Neural cell (in vitro differentiated cells): ENCODE measurements around the gene ARHGEF4. TPM values are rescaled to one million over a fixed set of nuclear protein-coding genes. Genes with fewer than 3 reads are reported as not detected.

Experiments used
- H2AFZ ChIP-seq: fragments of 200-600, 300-800 bp; sonication (generic), shearing (Covaris generic); 2 replicates; pipeline ENCODE4 v1.6.0; 2014; ENCODE audit warnings: low read depth, mild to moderate bottlenecking, antibody characterized with exemption, low read length, moderate library complexity
- H3F3A ChIP-seq: fragments of 200-600 bp; shearing (Covaris generic); 2 replicates; pipeline ENCODE4 v1.6.1; 2016; ENCODE audit warnings: mild to moderate bottlenecking, moderate library complexity, mixed read lengths, antibody characterized with exemption, low read length; ENCODE audit not compliant: insufficient read depth, poor library complexity, severe bottlenecking
- H3K27ac ChIP-seq: fragments of 200-600, 300-800 bp; sonication (generic), shearing (Covaris generic); 2 replicates; pipeline ENCODE4 v1.5.1; 2014; ENCODE audit warnings: mild to moderate bottlenecking, low read length, moderate library complexity
- H3K27me3 ChIP-seq: fragments of 300-800, 200-600 bp; sonication (generic), shearing (Covaris generic); 2 replicates; pipeline ENCODE4 v1.6.0; 2014; ENCODE audit warnings: mild to moderate bottlenecking, low read depth, low read length, moderate library complexity; ENCODE audit not compliant: insufficient read depth
- H3K36me3 ChIP-seq: fragments of 300-800, 200-600 bp; sonication (generic), shearing (Covaris generic); 2 replicates; pipeline ENCODE4 v1.5.1; 2014; ENCODE audit warnings: mild to moderate bottlenecking, antibody characterized with exemption, low read length, moderate library complexity; ENCODE audit not compliant: insufficient read depth
- H3K4me2 ChIP-seq: fragments of 300-800, 200-600 bp; sonication (generic), shearing (Covaris generic); 2 replicates; pipeline ENCODE4 v1.6.0; 2014; ENCODE audit warnings: mild to moderate bottlenecking, low read length
- H3K4me3 ChIP-seq: fragments of 300-800, 200-600 bp; sonication (generic), shearing (Covaris generic); 2 replicates; pipeline ENCODE4 v1.5.1; 2014; ENCODE audit warnings: mild to moderate bottlenecking, low read length, moderate library complexity
- H3K79me2 ChIP-seq: fragments of 200-600 bp; shearing (Covaris generic); replicated peaks from 2 replicates; pipeline ENCODE4 v1.6.0; 2014; ENCODE audit warnings: mild to moderate bottlenecking, low read length, moderate library complexity; ENCODE audit not compliant: insufficient read depth
- H3K9ac ChIP-seq: fragments of 300-800, 200-600 bp; sonication (generic), shearing (Covaris generic); 2 replicates; pipeline ENCODE4 v1.6.1; 2016; ENCODE audit warnings: mild to moderate bottlenecking, low read length, mixed read lengths
- H3K9me2 ChIP-seq: fragments of 200-600 bp; shearing (Covaris generic); 2 replicates; pipeline ENCODE4 v1.6.1; 2016; ENCODE audit warnings: mild to moderate bottlenecking, low read length, mixed read lengths; ENCODE audit not compliant: insufficient read depth
- H3K9me3 ChIP-seq: fragments of 200-600, 300-800 bp; sonication (generic), shearing (Covaris generic); 2 replicates; pipeline ENCODE4 v1.6.1; 2016; ENCODE audit warnings: mild to moderate bottlenecking, mixed run types, low read length, moderate library complexity, mixed read lengths
- H4K20me1 ChIP-seq: fragments of 200-600 bp; shearing (Covaris generic); 2 replicates; pipeline ENCODE4 v1.6.1; 2016; ENCODE audit warnings: mild to moderate bottlenecking, mixed run types; ENCODE audit not compliant: insufficient read depth
- CTCF ChIP-seq: fragments of 450-650 bp; IDR thresholded peaks from 2 replicates; pipeline ENCODE4 v1.5.1; 2014; ENCODE audit warnings: antibody characterized with exemption, mild to moderate bottlenecking, moderate library complexity; ENCODE audit not compliant: poor library complexity, severe bottlenecking
- EP300 ChIP-seq: fragments of 450-650 bp; conservative IDR thresholded peaks from 2 replicates; pipeline ENCODE4 v1.6.1; 2014; ENCODE audit warnings: antibody characterized with exemption, mild to moderate bottlenecking, moderate library complexity; ENCODE audit not compliant: poor library complexity, severe bottlenecking
- EZH2 ChIP-seq: fragments of 200-600, 300-800 bp; shearing (Covaris generic), sonication (generic); IDR thresholded peaks from 2 replicates; pipeline ENCODE4 v1.6.1; 2014; ENCODE audit warnings: antibody characterized with exemption, low read length, borderline replicate concordance, mild to moderate bottlenecking; ENCODE audit not compliant: insufficient read depth, poor library complexity, severe bottlenecking
- MXI1 ChIP-seq: fragments of 450-650 bp; conservative IDR thresholded peaks from 2 replicates; pipeline ENCODE4 v1.6.1; 2014; ENCODE audit warnings: antibody characterized with exemption, mild to moderate bottlenecking; ENCODE audit not compliant: poor library complexity, severe bottlenecking
- POLR2AphosphoS5 ChIP-seq: IDR thresholded peaks from 2 replicates; pipeline ENCODE4 v1.6.1; 2012
- RAD21 ChIP-seq: fragments of 450-650 bp; conservative IDR thresholded peaks from 2 replicates; pipeline ENCODE4 v1.6.1; 2014; ENCODE audit warnings: antibody characterized with exemption, mild to moderate bottlenecking, moderate library complexity
- SMC3 ChIP-seq: fragments of 450-650 bp; conservative IDR thresholded peaks from 2 replicates; pipeline ENCODE4 v1.6.1; 2014; ENCODE audit warnings: antibody characterized with exemption, mild to moderate bottlenecking, moderate library complexity; ENCODE audit not compliant: poor library complexity
- TAF1 ChIP-seq: IDR thresholded peaks from 2 replicates; pipeline ENCODE4 v1.6.1; 2012; ENCODE audit warnings: low read depth
- polyA plus RNA-seq: library from polyadenylated mRNA; depleted of rRNA; stranded (reverse); fragments of >200 nt; gene quantifications from 2 replicates; pipeline ENCODE4 v1.2.3, GENCODE V29; 2014
- TF ChIP-seq, protein P1 (sequence below): IDR thresholded peaks from 2 replicates; pipeline ENCODE4 v1.6.1; 2012; ENCODE audit warnings: borderline replicate concordance

ARHGEF4 gene
- polyA plus RNA-seq, 1 donor from 2014 or later: 45.9 TPM

DNA sequence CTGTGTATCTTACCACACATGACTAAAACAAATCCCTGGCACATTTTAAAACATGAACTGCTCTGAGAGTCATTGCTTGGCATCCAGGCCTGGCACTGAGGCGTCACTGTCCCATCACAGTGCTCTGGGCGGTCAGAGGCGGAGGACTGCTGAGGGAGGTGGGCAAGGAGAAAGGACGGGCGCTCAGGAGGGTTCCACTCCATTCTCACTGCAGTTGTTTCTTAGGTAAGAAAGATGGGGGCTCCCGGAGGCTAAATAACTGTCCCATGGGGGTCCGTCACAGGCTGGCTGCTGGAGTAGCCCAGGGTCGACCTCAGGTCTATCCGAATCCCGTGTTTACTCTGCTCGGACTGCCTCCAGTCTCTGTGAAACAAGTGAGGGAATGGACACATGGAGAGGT lies 139.0 kb downstream of the ARHGEF4 start:
- H3K9me3 ChIP-seq: no peaks in the 10 kb centered on the region

GRCh38 chr2:130976591-130977237 lies 140.0 kb downstream of the ARHGEF4 start:
- Histone ChIP-seq H3K27me3 (no peaks in the 10 kb centered on the region), H3K79me2 (no peaks in the 10 kb centered on the region), H3K4me2 (no peak overlapping the region), H4K20me1 (no peaks in the 10 kb centered on the region), H3K27ac (no peak overlapping the region), H3K36me3 (no peaks in the 10 kb centered on the region), H2AFZ (no peak overlapping the region), H3K9me3 (no peaks in the 10 kb centered on the region), H3K9me2 (no peaks in the 10 kb centered on the region), H3F3A (no peaks in the 10 kb centered on the region), H3K9ac (no peak overlapping the region), H3K4me3 (no peak overlapping the region)
- TF ChIP-seq, protein P1, sequence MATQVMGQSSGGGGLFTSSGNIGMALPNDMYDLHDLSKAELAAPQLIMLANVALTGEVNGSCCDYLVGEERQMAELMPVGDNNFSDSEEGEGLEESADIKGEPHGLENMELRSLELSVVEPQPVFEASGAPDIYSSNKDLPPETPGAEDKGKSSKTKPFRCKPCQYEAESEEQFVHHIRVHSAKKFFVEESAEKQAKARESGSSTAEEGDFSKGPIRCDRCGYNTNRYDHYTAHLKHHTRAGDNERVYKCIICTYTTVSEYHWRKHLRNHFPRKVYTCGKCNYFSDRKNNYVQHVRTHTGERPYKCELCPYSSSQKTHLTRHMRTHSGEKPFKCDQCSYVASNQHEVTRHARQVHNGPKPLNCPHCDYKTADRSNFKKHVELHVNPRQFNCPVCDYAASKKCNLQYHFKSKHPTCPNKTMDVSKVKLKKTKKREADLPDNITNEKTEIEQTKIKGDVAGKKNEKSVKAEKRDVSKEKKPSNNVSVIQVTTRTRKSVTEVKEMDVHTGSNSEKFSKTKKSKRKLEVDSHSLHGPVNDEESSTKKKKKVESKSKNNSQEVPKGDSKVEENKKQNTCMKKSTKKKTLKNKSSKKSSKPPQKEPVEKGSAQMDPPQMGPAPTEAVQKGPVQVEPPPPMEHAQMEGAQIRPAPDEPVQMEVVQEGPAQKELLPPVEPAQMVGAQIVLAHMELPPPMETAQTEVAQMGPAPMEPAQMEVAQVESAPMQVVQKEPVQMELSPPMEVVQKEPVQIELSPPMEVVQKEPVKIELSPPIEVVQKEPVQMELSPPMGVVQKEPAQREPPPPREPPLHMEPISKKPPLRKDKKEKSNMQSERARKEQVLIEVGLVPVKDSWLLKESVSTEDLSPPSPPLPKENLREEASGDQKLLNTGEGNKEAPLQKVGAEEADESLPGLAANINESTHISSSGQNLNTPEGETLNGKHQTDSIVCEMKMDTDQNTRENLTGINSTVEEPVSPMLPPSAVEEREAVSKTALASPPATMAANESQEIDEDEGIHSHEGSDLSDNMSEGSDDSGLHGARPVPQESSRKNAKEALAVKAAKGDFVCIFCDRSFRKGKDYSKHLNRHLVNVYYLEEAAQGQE: no peak
- TF ChIP-seq CTCF (no peak), EZH2 (no peak), SMC3 (no peak), RAD21 (no peak), MXI1 (no peak), TAF1 (no peak)

More for the DNA sequence above, 139.0 kb downstream of the ARHGEF4 start:
- Histone ChIP-seq H2AFZ (no peak overlapping the region), H3K4me3 (no peak overlapping the region), H3F3A (no peaks in the 10 kb centered on the region), H3K36me3 (no peaks in the 10 kb centered on the region), H3K9ac (no peak overlapping the region), H3K9me2 (no peaks in the 10 kb centered on the region), H3K79me2 (no peaks in the 10 kb centered on the region), H3K27ac (no peak overlapping the region), H3K4me2 (no peak overlapping the region), H4K20me1 (no peaks in the 10 kb centered on the region), H3K27me3 (no peaks in the 10 kb centered on the region)
- no peak for TF ChIP-seq EZH2

DNA sequence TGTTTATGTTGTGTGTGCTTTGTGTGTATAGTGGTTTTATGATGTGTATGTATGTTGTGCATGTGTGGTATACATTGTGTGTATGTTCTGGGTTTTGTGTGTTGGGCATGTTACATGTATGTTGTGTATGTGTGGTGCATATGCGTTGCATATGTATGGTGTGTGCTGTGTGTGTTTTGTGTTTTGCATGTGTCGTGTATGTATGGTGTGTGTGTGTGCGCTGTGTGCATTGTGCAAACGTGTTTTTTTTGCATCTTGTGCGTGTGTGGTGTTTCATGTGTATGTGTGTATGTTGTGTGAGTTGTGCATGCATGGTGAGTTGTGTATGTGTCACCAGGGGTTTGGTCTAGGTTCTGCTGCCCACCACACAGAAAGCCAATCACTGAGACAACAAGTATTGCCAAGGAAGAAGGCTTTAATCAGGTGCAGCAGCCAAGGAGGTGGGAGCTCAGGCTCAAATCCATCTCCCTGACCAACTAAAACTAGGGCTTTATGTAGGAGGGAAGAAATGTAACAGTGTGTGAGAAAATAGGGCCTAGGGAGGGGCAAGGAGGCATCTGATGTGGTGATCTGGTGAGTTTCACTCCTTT lies 140.8 kb downstream of the ARHGEF4 start:
- Histone ChIP-seq H3K4me2 (no peak overlapping the region), H3K79me2 (no peaks in the 10 kb centered on the region), H2AFZ (no peak overlapping the region), H3K27me3 (no peaks in the 10 kb centered on the region), H3K9ac (no peak overlapping the region), H3F3A (no peaks in the 10 kb centered on the region), H3K9me3 (no peaks in the 10 kb centered on the region), H3K4me3 (no peak overlapping the region), H3K9me2 (no peaks in the 10 kb centered on the region), H3K27ac (no peak overlapping the region), H3K36me3 (no peaks in the 10 kb centered on the region), H4K20me1 (no peaks in the 10 kb centered on the region)
- TF ChIP-seq TAF1 (no peak), EZH2 (no peak), POLR2AphosphoS5 (no peak), MXI1 (no peak), SMC3 (no peak), RAD21 (no peak), EP300 (no peak)
- TF ChIP-seq, protein P1: no peak
